TTC549 (cell line): Measurements from ENCODE around the gene C1orf210.

ENCODE experiments used
- FAIRE-seq: peaks from 2 replicates; lab custom pipeline; 2012; peaks lifted over from hg19 to GRCh38; lab: Jason Lieb, UNC

C1orf210 gene

GRCh38 chr1:43312212-43312623, 26.8 kb upstream of the C1orf210 start:
- FAIRE-seq, result no peak

- FAIRE-seq, result no peak
These were observed 26.1 kb upstream of the C1orf210 start for GRCh38 chr1:43311521-43311920.

DNA sequence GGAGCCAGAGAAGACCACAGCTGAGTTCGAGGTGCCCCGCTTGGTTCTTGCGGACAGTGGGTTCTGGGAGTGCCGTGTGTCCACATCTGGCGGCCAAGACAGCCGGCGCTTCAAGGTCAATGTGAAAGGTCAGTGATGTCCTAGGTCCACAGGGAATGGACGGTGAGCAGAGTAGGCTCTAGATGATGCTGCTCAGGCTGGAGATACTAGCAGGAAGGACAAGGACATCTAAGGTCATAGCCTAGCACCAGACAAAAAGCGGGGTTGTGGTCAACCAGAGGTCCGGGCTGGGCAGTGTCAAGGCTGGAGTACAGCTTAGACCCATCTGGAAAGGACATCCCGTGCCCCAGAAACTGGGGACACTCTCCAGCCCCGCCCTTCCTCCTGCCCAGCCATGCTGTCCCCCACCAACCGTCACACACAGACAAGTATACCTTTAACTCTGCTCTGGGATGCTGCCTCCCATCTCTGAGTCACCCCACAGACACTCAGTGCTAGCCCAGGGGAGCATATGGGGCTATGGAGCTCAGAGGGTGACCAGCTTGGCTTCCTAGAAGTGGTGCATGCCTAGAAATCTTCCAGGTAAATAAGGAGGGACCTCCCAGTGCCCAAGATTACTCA, 24.1 kb upstream of the C1orf210 start:
- FAIRE-seq, result no peak

DNA sequence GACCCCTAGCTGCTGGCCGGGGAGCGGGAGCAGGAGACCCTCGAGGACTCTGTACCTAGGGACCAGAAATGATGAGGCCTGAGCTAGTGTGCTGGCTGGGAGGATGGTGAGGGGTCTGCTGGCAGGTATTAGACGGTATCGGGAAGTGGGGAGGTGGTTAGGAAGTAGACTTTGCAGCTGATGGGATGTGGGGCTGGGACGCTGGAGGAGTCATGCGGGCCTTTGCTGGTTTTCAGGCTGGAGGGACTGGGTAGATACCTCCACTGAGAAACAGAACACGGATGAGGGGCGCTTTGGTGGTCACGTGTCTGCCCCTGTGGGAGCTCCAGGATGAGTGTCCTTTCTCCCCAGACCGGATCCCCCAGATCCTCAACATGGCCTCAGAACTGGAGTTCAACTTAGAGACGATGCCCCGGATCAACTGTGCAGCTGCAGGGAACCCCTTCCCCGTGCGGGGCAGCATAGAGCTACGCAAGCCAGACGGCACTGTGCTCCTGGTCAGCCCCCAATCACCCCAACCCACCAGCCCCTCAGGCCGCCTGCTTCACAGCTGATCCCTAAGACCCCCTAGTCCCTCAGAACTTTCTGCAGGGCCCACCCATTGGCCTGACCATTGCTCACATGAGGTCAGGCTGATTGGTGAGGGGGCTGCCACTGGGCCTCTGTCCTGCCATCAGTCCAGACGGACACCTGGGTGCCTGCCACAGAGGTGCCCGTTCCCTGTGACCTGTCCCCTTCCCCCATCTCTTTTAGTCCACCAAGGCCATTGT, 23.4 kb upstream of the C1orf210 start:
- no peak for FAIRE-seq

- FAIRE-seq, result no peak
These were observed 22.2 kb upstream of the C1orf210 start for GRCh38 chr1:43307458-43308158.

DNA sequence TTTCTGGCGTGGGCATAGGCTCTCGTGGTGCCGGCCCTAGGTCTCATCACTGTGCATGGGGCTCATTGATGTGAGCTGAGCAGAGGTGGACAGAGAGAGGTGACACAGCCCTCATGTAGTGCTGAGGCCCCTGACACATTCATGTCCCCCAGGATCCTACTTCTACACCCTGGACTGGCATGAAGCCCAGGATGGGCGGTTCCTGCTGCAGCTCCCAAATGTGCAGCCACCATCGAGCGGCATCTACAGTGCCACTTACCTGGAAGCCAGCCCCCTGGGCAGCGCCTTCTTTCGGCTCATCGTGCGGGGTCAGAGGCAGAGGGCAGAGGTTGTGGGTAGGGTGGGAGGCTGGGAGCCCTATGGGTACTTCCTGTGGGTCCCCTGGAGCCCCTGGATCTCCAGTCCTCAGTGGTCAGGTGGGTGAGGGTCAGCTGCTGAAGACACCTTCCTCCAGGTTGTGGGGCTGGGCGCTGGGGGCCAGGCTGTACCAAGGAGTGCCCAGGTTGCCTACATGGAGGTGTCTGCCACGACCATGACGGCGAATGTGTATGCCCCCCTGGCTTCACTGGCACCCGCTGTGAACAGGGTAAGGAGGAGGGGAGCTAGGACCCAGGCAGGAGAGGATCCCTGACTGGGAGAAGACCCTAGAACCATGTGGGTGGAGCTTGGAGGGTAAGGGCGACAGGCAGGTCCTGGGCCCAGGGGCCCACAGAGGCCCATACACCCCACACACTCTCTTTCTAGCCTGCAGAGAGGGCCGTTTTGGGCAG, 21.5 kb upstream of the C1orf210 start:
- no peak for FAIRE-seq

- no peak for FAIRE-seq
These were observed 20.7 kb upstream of the C1orf210 start for GRCh38 chr1:43305926-43306687.

GRCh38 chr1:43305461-43305860, 20.1 kb upstream of the C1orf210 start:
- no peak for FAIRE-seq

DNA sequence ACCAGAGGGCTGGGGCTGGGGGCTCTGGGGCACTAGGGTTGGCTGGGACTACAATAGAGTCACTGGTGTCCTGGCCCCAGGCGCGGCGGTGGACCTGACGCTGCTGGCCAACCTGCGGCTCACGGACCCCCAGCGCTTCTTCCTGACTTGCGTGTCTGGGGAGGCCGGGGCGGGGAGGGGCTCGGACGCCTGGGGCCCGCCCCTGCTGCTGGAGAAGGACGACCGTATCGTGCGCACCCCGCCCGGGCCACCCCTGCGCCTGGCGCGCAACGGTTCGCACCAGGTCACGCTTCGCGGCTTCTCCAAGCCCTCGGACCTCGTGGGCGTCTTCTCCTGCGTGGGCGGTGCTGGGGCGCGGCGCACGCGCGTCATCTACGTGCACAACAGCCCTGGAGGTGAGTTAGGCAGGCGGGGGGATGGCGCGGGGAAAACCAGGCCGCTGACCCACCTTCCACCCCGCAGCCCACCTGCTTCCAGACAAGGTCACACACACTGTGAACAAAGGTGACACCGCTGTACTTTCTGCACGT, 19.5 kb upstream of the C1orf210 start:
- no peak for FAIRE-seq

DNA sequence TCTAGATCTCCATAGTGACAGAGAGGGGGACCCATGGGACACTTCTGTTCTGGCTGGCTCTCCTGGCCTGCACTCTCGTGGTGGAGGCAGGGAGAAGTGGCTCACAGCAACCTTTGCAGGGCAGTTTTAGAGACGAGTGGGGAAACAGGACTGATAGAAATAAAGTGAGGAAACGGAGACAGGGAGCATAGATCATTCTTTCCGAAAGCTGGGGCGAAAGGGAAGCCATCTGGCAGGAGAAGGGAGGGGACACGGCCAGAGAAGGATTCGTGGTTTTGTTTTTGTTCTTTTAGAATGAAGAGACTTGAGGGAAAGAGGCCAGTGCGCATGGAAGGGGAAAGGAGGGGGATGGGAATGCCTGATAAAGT, 18.9 kb upstream of the C1orf210 start:
- FAIRE-seq, result no peak

DNA sequence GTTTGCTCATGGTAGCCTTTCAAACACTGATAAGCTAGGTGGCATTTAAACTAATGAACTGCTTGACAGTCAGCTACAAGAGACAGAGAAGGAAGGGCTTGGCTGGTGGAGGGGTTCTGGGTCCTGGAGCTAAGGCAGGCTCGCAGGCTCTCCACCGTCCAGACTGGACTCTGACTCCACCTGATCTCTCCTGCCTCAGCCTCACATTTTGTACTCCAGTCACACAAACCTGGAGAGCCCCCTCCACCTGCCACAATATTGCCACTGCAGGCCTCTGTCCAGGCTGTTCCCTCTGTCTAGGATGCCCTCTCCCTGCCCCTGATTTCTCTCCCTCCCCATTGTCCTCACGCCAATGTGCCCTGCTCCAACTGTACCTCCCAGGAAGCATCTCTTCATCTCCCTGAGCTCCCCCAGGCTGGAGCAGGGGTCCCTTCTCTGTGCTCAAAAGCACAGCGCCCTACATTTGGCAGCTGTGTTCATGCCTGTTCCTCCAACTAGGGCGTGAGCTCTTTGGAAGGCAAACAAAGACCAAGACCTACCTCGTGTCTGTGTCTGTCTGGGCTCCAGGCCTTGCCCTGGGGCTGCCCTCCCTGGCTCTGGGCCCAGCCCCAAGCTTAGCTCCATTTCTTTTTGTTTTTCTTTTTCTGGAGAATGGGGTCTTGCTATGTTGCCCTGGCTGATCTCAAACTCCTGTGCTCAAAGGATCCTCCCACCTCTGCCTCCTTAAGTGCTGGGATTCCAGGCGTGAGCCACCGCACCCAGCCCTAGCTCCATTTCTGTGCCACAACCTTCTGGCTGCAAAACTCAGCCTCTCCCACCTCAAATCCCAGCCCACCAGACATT, 18.3 kb upstream of the C1orf210 start:
- no peak for FAIRE-seq

DNA sequence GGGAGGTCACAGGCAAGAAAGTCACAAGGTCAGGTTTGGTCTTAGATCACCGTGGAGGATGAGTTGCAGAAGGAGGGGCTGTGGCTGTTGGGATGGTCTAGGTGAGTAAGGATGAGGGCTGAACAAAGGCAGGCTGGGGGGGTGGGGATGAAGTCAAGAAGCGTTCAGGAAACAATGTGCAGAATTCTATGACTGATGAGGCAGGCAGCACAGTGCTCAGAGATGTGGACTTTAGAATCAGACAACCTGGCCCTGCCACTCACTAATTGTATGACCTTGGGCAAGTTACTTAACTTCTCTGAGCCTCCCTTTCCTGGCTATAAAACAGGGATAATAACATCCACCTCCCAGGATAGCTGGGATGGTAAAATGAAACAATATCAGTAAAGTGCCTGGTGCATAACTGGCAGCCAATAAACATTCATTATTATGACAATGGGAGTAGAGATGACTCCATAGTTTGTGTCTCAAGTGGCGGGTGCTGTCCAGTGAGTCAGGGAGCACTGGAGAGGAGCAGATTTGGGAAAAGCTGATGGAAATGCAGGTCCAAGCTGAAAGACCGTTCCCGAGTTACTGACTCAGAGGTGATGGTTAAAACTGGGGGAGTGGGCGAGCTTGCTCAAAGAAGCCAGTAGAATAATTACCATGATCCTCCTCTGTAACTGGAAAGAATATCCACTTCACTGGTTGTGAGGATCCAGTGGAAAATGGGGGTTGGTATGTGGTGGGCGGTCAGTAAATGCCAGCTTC, 17.5 kb upstream of the C1orf210 start:
- no peak for FAIRE-seq

DNA sequence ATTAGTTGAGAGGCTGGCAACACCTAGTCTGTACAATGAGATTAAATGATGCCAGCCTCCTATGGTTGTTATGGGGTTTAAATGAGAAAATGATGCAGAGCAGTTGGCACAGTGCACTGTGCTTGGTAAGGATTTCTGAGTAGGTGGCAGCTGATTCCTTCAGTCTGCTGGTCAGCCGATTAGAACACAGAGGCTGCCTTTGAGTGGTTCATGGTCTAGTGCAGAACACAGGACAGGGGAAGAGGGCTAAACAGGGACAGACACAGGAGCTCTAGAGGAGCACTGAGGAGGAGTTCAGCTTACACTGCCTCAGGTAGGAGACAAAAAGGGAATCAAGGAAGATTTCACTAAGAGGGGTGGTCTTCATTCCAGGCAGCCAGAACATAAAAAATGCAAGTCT, 16.8 kb upstream of the C1orf210 start:
- no peak for FAIRE-seq

DNA sequence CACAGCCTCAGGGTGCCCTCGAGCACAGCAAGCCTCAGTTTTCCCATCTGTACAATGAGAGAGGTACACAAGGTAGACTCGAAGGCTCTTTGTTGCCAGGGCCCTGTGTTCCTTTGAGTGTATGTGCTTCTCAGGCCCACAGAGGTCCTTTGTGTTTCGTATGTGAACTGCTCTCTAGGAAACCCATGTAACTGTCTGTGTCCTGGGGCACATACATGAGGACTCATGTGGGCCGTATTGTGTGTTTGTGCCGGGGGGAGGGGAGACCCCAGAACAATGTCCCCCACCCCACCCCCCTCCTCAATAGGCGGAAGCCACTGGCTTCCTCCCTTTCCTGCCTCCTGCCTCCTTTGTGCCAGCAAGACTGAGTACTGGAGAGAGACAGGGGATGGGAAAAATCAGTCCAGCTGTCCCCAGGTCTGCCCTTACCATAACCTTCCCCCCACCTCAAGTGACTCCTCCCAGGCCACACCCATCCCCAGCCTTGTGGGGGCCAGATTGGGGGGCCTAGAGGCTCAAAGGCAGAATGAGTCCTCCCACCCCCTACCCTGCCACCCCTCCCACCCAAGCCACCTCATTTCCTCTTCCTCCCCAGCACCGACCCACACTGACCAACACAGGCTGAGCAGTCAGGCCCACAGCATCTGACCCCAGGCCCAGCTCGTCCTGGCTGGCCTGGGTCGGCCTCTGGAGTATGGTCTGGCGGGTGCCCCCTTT, 15.2 kb upstream of the C1orf210 start, which contains the start of gene TIE1:
TIE1 (plus strand) TSS at position 605 of the 717 bp plus-strand sequence; CDS start at position 695, 90 bp downstream.
- no peak for FAIRE-seq

DNA sequence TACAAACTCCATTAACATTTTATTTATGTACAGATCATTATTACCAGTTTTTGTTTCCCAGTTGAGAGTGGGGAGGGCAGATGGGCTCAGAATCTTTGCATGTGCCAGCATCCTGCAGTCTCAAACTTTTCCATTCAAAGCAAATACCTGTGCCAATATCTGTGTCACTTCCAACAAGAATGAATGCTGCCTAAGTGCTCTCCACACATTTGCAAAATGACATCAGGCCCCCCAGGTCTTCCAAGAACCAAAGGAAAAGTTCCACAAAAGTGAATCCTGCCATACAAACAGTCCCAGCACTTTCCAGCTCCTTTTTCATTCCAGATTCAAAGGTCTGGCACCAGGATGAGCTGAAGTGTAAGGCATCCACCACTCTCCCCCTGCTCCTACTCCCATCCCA, 13.7 kb upstream of the C1orf210 start:
- FAIRE-seq, result no peak

GRCh38 chr1:43298055-43298454, 12.7 kb upstream of the C1orf210 start:
- FAIRE-seq, result no peak

- no peak for FAIRE-seq
These were observed 10.8 kb upstream of the C1orf210 start for GRCh38 chr1:43296207-43296606.

GRCh38 chr1:43294761-43295160, 9.4 kb upstream of the C1orf210 start:
- FAIRE-seq, result no peak
